ENCODE measurements around the gene C2CD3.
A peak's percentile ranks its signal among the peaks of the same experiment; 100 is the strongest.

Gene C2CD3

DNA sequence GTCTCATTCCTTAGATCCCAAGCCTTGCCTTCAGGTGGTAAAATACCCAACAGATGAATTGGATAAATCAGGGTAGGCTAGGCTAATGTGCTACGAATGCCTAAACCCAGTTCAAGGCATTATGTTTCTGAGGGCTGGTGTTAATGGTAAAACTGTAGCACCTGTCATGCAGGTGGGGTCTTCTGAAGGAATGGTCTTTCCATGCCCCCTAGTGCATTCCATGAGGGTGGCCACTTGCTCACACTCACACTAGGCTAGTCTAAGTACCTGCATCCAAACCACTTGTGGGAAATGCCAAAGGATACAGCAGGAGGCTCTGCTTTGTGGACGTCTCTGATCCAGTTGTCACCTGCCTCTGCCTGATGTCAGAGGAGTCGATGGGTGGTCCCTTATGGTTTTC lies 137.8 kb downstream of the C2CD3 start:
- H3K4me3 ChIP-seq (ENCODE audit: low read length), result no peak overlapping the region

DNA sequence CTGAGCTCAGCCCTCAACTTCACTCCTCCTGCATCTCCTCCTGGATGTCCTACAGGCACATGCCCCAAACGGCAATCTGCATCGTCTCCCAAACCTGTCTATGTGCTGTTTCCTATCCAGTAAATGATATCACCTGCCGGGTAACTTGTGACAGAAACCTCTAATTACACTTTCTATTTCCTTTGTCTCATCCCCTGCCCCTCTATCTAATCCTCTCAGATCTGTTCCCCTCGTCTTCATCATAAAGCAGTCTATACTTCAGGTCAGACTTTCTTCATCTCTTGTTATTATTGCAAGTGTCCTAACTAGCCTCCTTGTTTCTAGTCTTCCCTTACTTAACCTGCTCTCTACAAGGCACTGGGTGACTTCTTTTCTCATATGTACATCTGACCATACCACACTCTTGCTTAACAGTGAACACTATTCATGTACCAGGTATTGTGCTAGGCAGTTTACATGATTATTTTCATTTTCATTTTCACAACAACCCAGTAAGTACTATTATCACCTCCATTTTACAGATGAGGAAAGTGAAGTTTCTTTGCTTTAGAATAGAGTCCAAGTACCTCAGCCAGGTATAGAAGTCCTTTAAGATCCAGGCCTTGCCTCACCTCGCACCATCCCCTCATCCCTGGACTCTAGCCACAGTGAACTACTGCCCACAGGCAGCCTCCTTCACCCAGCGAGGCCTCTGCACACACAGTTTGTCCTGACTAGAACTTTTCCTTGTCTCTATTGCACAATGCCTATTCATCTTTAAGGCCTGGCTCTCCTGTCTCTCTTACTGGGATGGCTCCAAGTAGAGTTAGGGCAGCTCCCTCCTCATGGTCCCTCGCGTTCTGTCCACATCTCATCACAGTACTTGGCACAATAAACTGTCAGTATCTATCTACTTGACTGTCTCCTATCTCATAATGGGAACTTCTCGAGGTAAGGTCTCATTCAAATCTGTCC lies 139.8 kb downstream of the C2CD3 start:
- no peak for DNase-seq (ENCODE audit: low read depth, low spot score)
- no peak overlapping the region for H3K4me3 ChIP-seq (ENCODE audit: low read length)

More for the DNA sequence above, 137.8 kb downstream of the C2CD3 start:
- no peak for DNase-seq (ENCODE audit: low read depth, low spot score)

GRCh38 chr11:74025467-74026166 lies 145.2 kb downstream of the C2CD3 start:
- DNase-seq (ENCODE audit: low read depth, low spot score), result no peak
- H3K4me3 ChIP-seq (ENCODE audit: low read length), result no peak overlapping the region

DNA sequence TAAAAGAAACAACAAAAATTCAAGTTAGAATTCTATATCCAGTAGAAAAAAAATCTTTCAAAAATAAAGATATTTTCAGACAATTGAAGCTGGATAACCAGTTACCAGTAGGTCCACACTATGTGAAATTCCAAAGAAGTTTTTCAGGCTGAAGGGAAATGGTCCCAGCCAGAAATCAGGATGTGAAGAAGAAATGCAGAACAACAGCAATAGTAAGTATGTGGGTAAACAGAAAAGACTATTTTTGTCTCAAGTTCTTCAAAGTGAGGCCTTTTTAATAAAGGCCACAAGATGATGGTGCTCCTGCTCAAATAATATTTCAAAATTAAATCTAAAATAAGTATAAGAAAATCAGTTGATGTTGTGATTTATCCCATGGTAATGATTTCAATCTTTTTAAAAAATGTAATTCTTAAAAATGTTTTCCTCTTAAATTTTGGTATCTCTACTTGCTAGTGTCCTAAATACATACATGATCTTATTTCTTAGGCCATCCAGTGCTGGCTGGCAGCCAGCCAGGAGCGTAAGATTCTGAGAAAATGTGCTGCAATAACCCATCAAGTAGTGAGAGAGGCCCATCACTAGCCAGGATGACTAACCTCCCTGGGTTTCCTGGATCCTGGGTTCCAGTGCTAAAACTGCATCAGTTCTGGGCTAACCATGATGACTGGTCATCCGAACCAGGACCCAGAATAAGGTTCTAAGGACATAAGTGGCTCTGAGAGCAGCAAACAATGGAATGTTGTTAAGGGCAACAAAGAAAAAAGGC lies 146.4 kb downstream of the C2CD3 start:
- DNase-seq (ENCODE audit: low read depth, low spot score), result no peak
- no peak overlapping the region for H3K4me3 ChIP-seq (ENCODE audit: low read length)

- DNase-seq (ENCODE audit: low read depth, low spot score), result no peak
- no peak overlapping the region for H3K4me3 ChIP-seq (ENCODE audit: low read length)
Observed at GRCh38 chr11:74023276-74023675, 147.5 kb downstream of the C2CD3 start.

- H3K4me3 ChIP-seq (ENCODE audit: low read length), result no peak overlapping the region
- no peak for DNase-seq (ENCODE audit: low read depth, low spot score)
Observed at GRCh38 chr11:74022546-74022945, 148.3 kb downstream of the C2CD3 start.

DNA sequence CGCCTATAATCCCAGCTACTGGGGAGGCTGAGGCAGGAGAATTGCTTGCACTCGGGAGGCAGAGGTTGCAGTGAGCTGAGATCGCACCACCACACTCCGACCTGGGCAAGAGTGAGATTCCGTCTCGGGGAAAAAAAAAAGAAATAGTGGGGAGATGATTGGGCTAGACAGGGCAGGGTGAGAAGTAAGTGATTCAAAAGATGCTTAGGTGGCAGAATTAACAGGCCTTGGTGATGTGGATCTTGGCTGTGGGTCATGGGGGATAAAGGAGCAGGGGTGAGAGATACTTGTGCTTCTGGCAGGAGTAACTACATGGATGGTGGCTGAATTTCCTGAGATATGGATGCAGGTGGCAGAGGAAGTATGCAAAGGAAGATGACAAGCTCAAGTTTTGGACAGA lies 148.8 kb downstream of the C2CD3 start:
- DNase-seq (ENCODE audit: low read depth, low spot score), result no peak

DNA sequence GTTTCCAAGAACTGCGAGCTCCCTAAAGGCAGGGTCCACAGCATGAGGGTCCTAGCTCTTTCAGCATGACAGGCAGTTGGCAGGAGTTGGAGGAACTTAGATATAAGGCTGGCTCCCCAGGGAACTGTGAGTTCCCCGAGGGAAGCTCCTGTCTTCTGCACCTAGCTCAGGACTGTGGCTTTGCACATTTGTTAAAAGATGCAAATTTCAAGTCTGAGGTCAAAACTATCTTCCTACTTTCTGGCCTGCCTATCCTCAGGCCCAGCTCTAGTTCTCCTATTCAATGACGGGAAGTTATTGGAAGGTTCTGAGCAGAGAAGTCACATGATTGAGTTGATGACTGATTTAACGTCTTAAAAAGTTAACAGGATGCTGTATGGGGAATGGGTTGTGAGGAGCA lies 150.3 kb downstream of the C2CD3 start:
- no peak for DNase-seq (ENCODE audit: low read depth, low spot score)

More for the DNA sequence above, 148.8 kb downstream of the C2CD3 start:
- H3K4me3 ChIP-seq (ENCODE audit: low read length), result no peak overlapping the region

DNA sequence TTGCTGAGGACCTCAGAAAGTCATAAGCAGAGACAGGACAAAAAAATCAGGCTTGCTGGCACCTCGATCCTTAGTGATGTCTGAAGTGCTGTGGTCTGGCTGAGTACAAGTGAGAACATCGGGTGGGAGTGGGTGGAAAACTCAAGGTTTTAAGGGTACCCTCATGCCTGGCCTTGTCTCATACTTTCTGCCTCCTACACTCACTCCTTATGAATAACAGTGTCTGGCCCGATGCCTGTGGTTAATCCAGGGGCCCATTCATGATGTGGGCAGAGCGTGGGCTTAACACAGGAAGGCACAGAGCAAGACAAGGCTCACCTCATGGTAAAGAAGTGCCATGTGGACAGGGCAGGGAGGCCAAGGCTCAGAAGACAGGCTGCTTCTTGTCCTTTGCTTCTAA lies 150.9 kb downstream of the C2CD3 start:
- H3K4me3 ChIP-seq (ENCODE audit: low read length), result no peak overlapping the region
- DNase-seq (ENCODE audit: low read depth, low spot score), result no peak

More for the DNA sequence above, 150.3 kb downstream of the C2CD3 start:
- no peak overlapping the region for H3K4me3 ChIP-seq (ENCODE audit: low read length)

GRCh38 chr11:74019104-74019738 lies 151.6 kb downstream of the C2CD3 start:
- no peak for DNase-seq (ENCODE audit: low read depth, low spot score)
- H3K4me3 ChIP-seq (ENCODE audit: low read length), result no peak overlapping the region

- H3K4me3 ChIP-seq (ENCODE audit: low read length), result no peak overlapping the region
- DNase-seq (ENCODE audit: low read depth, low spot score), result no peak
Observed at GRCh38 chr11:74018331-74019005, 152.3 kb downstream of the C2CD3 start.

- no peak for DNase-seq (ENCODE audit: low read depth, low spot score)
- no peak overlapping the region for H3K4me3 ChIP-seq (ENCODE audit: low read length)
Observed at GRCh38 chr11:74017631-74018030, 153.2 kb downstream of the C2CD3 start.

DNA sequence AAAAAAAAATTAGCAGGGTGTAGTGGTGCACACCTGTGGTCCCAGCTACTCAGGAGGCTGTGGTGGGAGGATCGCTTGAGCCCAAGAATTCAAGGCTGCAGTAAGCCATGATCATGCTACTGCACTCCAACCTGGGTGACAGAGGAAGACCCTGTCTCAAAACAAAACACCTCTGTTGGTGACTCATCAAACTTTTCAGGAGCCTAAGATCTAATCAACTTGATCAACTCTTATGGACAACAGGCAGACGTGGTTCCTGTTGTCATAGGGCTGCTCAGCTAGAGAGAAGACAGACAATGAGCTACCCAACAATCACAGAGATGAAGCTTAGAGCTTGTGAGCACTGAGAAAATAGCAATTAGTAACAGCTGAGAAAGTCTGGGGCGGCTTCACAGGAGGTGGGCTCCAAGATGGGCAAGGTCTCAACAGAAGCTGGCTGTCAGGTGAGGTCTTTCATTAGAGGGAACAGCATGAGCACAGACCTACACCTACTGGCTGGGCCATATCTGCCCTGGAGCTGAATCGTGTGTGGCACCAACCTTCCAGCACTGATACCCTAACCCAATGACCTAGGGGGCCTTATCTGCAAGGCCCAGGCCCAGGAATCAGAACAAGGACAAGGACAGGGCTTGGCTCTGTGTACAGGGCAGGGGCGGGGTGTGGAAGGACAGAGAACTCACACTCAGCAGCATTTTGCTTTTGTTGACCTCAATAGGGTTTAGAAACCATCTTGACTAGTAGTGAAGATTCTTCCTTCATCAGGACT lies 154.7 kb downstream of the C2CD3 start:
- DNase-seq (ENCODE audit: low read depth, low spot score), result no peak
- no peak overlapping the region for H3K4me3 ChIP-seq (ENCODE audit: low read length)

- DNase-seq (ENCODE audit: low read depth, low spot score), result no peak
- no peak overlapping the region for H3K4me3 ChIP-seq (ENCODE audit: low read length)
Observed at GRCh38 chr11:74014880-74015279, 155.9 kb downstream of the C2CD3 start.

GRCh38 chr11:74013141-74013540 lies 157.7 kb downstream of the C2CD3 start:
- no peak for DNase-seq (ENCODE audit: low read depth, low spot score)
- H3K4me3 ChIP-seq (ENCODE audit: low read length), result no peak overlapping the region

- DNase-seq (ENCODE audit: low read depth, low spot score), result no peak
- H3K4me3 ChIP-seq (ENCODE audit: low read length), result no peak overlapping the region
Observed at GRCh38 chr11:74012074-74012809, 158.6 kb downstream of the C2CD3 start.

- DNase-seq (ENCODE audit: low read depth, low spot score), result peak; percentile 47
- H3K4me3 ChIP-seq (ENCODE audit: low read length), result no peak overlapping the region
Observed at GRCh38 chr11:74011360-74012073, 159.3 kb downstream of the C2CD3 start.
